ENCODE results near the gene PRAF2. TPM values are rescaled to one million over a fixed set of nuclear protein-coding genes. Genes with fewer than 3 reads are reported as not detected.

PRAF2 gene
- total and polyA plus RNA-seq, 2 of the 13 experiments (the other 11 are each of a cell fraction or from before 2014, with no cell fraction given) = 0.33 to 2.6 TPM

GRCh38 chrX:49110417-49110816 is 36.6 kb upstream of the PRAF2 start:
- H3K4me2 ChIP-seq (ENCODE audit: low read depth, low read length) = no peak overlapping the region
- no peak overlapping the region for H3K9ac ChIP-seq (ENCODE audit: insufficient read depth, low read depth, low read length)
- no peaks in the 10 kb centered on the region for H3K9me3 ChIP-seq (ENCODE audit: low read length)
- no peak overlapping the region for H2AFZ ChIP-seq (ENCODE audit: low read length)
- no peaks in the 10 kb centered on the region for H3K79me2 ChIP-seq (ENCODE audit: insufficient read depth, low read length)
- in situ Hi-C loops (cut with HindIII; ENCODE audit: extremely low pct_ligation_motif_present, low pct_unique_long_range_greater_than_20kb) (no loop called here), intact Hi-C loops (cut with micrococcal nuclease; ENCODE audit: unreplicated experiment) (no loop called here)
- H3K27me3 ChIP-seq (ENCODE audit: control insufficient read depth in 1 of 2, insufficient read depth in 2 of 2, low read length in 2 of 2) = no peaks in the 10 kb centered on the region
- no peak for DNase-seq (ENCODE audit: low spot score)
- H4K20me1 ChIP-seq (ENCODE audit: insufficient read depth, low read length) = no peaks in the 10 kb centered on the region
- H3K36me3 ChIP-seq (replicated peaks in 1 of 2; ENCODE audit: control insufficient read depth in 1 of 2, insufficient read depth in 2 of 2, low read length in 2 of 2) = peaks cover 4 to 20% of the 10 kb centered on the region in 2 experiments; a peak in 3 of 5 replicates
- H3K4me3 ChIP-seq (replicated peaks in 1 of 3; ENCODE audit: insufficient read depth in 1 of 3, low read depth in 2 of 3, low read length in 3 of 3) = no peak overlapping the region
- ChIA-PET CTCF (ENCODE audit: low intra/inter-chr PET ratio, low total read pairs) (no interaction called here), POLR2A (interaction anchor here (0.6 to 1.5 kb wide), 2 partner anchors 9 to 10 kb away, joined by 3 to 4 read pairs; no protein-coding TSS in a partner anchor)
- H3K27ac ChIP-seq (ENCODE audit: extremely low read length, insufficient read depth, low read length) = no peak overlapping the region
- WGBS (ENCODE audit: low lambda C conversion rate) = 100% methylated on average over 3 of the region's 3 CpGs
- ATAC-seq = no peak
- TSS peak; percentile 42 for BruUV-seq (replicated peaks)
- TF ChIP-seq STAT5B (CRISPR knock-in tag; IDR thresholded peaks at IDR 0.05) (no peak), HMG20A (CRISPR knock-in tag; IDR thresholded peaks at IDR 0.05; ENCODE audit: borderline replicate concordance) (no peak), ELK4 (CRISPR knock-in tag; IDR thresholded peaks at IDR 0.05; ENCODE audit: borderline replicate concordance) (no peak), ZMYM3 (CRISPR knock-in tag; IDR thresholded peaks at IDR 0.05) (no peak), MIER3 (CRISPR knock-in tag; IDR thresholded peaks at IDR 0.05; ENCODE audit: borderline replicate concordance) (no peak), ARNTL (CRISPR knock-in tag; IDR thresholded peaks at IDR 0.05) (no peak), MXD4 (CRISPR knock-in tag; IDR thresholded peaks at IDR 0.05) (no peak), ZNF225 (CRISPR knock-in tag; IDR thresholded peaks at IDR 0.05) (no peak), SNAPC4 (CRISPR knock-in tag; IDR thresholded peaks at IDR 0.05) (no peak)
- no peak for FAIRE-seq
- no peaks in the 10 kb centered on the region for H3K4me1 ChIP-seq (ENCODE audit: insufficient read depth, low read length)
